HG03095 (cell line): ENCODE measurements around the gene ST6GAL1.
A peak's percentile ranks its signal among the peaks of the same experiment; 100 is the strongest.
"Not testable (repeated sequence)": the region's sequence is repeated elsewhere in the genome, so short reads cannot be mapped to it uniquely, and the experiment has no call there.

Experiments
- ATAC-seq: cut with Tn5 transposase; IDR thresholded peaks from one replicate; pipeline ENCODE4 v1.9.1; 2021; ENCODE audit warnings: moderate library complexity; ENCODE audit not compliant: unreplicated experiment

Gene ST6GAL1

DNA sequence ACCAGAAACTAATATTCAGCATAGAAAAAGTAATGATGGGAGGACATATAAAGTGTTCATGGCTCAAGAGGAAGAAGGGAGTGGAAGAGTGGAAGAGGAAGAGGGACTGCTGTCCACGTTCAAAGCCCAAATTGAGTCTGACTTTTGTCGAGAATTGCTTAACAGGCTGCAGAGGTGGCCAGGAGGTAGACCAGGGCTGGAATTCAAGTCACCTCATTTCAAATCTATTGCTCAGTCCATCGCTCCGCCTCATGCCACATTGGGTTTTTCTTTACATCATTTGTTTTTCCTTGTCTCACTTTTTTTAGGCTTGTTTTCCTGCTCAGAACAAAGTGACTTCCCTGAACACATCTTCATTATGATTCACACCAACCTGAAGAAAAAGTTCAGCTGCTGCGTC lies 112.0 kb downstream of the ST6GAL1 start:
- no peak for ATAC-seq

GRCh38 chr3:187042874-187043458 lies 112.6 kb downstream of the ST6GAL1 start:
- ATAC-seq: no peak

GRCh38 chr3:187044206-187044605 lies 113.9 kb downstream of the ST6GAL1 start:
- ATAC-seq: peak; percentile 61

DNA sequence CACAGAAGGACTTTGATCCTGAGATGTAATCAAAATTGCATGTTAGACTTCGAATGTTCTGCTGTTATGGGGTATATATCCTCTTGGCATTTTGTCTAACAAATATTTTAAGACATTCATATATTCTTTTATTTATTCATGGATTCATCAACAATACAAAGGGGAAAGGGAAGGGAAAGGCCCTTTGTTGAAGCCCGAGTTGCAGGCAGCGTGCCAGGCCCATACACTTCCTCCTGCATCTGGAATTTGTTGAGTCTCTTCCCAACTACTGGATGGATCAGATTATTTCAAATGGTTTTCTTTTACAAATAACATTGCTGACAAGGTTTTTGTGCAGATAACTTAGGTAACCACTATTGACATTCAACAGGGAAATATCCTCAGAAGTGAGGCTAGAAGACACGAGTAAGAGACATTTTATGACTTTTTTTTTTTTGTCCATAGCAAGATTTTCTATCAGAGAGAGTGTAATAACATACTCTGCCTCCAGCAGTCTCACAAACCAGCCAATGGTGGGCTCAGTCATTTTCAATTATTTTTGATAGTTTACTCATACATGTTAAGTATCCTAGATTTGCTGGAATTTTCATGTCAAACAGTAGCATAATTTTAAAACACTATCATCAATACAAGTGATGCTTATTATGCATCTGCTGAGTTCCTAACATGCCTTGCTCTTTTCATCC lies 114.7 kb downstream of the ST6GAL1 start:
- no peak for ATAC-seq

- ATAC-seq: no peak
Observed at GRCh38 chr3:187046033-187046432, 115.7 kb downstream of the ST6GAL1 start.

DNA sequence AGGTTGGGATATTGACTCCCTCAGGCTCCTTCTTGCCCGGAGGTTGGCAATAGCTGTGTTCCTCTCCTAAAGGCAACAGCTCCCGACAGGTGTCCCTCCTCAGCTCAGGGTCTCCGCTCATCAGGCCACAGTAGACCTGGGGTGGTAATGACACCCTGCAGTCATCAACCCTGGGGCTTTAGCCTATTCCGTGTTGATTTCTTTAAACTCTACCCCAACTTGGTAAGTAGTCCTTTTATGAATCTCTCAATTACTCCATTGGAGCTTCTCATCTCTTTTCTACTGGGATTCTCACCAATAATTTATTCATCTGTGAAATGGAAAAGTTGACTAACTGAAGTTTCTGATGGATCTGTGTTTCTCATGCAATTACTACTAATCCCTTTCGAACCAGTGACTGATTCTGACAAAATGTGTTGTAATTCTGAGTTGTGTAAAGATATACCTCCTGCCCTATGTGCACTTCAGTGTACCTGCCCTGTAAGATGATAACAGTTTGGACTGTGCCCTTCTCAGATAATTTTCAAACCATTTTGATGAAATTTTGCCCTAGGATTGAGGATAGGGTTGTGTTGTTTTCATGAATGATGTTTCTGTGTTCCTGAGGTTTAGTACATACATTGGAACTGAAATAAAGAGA lies 119.3 kb downstream of the ST6GAL1 start:
- ATAC-seq: no peak

- ATAC-seq: no peak
Observed at GRCh38 chr3:187051066-187051465, 120.7 kb downstream of the ST6GAL1 start.

- no peak for ATAC-seq
Observed at GRCh38 chr3:187051724-187052366, 121.5 kb downstream of the ST6GAL1 start.

DNA sequence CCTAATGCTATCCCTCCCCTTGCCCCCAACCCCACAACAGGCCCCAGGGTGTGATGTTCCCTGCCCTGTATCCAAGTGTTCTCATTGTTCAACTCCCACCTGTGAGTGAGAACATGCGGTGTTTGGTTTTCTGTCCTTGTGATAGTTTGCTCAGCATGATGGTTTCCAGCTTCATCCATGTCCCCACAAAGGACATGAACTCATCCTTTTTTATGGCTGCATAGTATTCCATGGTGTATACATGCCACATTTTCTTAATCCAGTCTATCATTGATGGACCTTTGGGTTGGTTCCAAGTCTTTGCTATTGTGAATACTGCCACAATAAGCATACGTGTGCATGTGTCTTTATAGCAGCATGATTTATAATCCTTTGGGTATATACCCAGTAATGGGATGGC lies 122.1 kb downstream of the ST6GAL1 start:
- ATAC-seq: not testable (repeated sequence)

- not testable (repeated sequence) for ATAC-seq
Observed at GRCh38 chr3:187054433-187054832, 124.1 kb downstream of the ST6GAL1 start.

DNA sequence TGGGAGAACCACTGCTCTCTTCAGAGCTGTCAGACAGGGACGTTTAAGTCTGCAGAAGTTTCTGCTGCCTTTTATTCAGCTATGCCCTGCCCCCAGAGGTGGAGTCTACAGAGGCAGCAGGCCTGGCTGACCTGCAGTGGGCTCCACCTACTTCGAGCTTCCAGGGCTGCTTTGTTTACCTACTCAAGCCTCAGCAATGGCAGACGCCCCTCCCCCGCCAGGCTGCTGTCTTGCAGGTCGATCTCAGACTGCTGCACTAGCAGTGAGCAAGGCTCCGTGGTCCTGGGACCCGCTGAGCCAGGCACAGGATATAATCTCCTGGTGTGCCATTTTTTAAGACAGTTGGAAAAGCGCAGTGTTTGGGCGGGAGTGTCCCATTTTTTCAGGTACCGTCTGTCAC lies 127.5 kb downstream of the ST6GAL1 start:
- ATAC-seq: not testable (repeated sequence)

GRCh38 chr3:187061748-187062147 lies 131.4 kb downstream of the ST6GAL1 start:
- ATAC-seq: no peak

GRCh38 chr3:187062526-187063177 lies 132.3 kb downstream of the ST6GAL1 start:
- no peak for ATAC-seq

DNA sequence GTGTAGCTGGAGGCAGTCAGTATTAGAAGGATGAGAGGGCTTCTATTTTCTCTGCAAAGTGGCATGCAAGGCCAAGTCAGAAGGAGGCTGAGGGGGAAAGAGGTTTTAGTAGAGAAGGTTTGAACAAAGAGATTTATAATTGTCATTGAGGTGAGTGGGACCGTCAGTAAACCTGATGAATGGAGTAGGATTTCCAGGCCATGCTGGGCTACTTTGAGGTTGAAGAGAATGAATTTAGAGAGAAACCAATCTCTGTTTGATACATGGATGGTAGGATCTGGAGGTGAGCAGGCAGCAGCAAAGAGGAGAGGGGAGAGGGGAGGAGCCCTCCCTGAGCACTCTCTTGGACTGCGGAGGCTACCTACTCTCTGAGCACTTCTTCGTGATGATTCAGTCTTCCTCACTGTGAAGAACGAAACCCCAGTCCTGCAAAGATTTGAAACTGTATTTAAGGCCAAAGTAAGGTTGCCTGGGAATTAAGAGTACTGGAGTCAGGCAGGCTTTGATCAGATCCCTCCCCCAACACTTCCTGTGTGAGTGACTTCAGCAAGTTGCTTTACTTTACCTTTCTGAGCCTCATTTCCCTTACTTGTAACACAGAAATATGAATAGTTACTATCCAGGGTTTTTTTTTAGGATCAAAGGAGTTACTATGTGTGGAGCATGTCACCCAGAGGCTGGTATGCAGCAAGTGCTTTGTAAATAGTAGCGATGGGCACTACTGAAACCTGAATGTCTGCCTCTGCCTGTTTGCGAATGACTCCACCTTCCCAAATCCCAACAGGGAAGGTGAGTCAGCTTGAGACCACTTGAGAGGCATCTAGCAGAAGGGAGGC lies 133.2 kb downstream of the ST6GAL1 start:
- ATAC-seq: no peak

- peak; percentile 3 for ATAC-seq
Observed at GRCh38 chr3:187064210-187065115, 134.1 kb downstream of the ST6GAL1 start.

- peak; percentile 20 for ATAC-seq
Observed at GRCh38 chr3:187066228-187066995, 136.1 kb downstream of the ST6GAL1 start.

DNA sequence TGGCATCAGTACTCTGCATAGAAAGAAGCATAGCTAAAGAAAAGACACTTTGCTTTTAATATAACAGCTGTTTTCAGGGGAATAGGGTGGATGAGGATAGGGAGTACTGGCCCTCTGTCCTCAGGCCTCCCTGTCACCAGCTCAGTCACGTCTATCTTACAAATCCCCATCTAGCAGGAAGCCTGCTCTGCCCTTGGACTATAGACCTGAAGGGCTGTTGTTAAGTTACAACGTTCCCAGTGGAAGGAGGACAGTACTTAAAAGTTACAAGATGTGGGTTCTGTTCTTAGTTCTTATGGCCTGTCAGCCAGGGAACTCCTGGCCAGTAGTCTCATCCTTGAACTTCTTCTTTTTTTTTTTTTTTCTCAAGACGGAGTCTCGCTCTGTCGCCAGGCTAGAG lies 138.5 kb downstream of the ST6GAL1 start:
- no peak for ATAC-seq

DNA sequence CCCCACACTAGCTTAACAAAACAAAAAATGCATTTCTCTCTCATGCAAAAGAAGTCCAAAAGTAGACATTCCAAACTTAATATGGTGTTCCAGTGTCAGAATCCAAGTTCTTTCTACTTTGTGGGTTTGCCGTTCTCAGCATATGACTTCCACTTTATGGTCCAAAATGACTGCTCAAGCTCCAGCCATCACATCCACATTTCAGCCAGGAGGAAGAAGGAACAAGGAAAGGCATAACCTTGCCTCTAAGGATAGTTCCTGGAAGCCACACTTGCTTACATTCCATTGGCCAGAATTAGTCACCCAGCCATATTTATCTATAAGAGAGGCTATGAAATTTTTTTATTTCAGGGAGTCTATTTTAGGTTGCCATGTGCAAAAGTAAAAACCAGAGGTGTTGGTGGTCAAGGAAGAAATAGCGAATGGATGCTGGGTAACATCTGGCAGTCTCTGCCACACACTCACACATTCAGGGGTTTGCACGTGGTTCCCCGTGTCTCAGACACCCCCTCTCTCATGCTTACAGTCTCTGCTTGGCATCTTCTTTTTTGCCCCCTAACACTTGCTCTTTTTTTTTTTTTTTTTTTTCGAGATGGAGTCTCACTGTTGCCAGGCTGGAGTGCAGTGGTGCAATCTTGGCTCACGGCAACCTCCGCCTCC lies 139.7 kb downstream of the ST6GAL1 start:
- no peak for ATAC-seq
